ENCODE results near the gene JTB.

The JTB gene

DNA sequence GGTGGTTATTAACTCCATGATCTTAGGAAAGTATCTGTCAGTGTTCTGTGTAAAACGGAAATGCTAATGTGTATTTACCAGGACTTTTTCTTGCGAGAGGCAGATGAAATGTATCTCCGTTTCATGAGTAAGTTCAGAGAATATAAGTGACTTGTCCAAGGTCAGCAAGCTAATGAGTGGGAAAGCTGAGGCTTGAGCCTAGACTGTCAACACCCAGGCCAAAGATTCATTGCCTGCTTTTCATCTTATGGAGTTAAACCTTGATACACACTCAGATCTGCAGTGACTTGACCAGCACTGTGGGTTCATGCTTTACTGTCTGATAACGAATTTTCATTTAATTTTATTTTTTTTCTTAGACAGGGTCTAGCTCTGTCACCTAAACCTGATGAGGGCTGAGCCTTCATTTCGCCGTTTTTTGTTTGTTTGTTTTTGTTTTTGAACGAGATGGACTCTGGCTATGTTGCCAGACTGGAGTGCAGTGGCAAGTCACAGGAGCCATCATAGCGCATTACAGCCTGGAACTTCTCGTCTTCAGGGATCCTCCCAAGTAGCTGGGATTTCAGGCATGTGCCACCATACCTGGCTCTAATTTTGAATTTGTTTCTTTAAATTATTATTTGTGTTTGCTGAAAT lies 918 bp upstream of the JTB start:
- no peak for DNase-seq

- DNase-seq: no peak
These were observed 640 bp downstream of the JTB start for GRCh38 chr1:153976819-153977249.

- no peak for DNase-seq
These were observed 3.9 kb downstream of the JTB start for GRCh38 chr1:153973525-153973924.

GRCh38 chr1:153973071-153973470 lies 4.4 kb downstream of the JTB start:
- no peak for DNase-seq

DNA sequence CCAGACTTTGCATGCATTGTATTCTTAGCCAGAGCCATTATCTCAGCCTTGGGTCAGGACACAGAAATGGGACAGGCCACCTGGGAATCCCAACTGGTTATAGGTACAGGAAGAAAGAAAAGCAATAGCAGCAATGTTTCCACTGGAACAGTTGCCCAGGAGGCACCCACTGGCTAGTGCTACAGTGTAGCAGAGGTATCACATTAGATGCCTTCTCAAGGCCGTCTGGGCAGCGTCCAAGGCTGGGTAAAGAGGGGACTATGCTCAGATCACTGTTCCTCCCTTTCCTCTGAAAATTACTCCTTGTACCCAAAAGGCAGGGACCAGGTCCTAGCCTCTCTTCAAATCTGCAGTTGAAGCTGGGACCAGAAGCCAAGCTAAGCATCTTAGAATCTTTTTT lies 7.1 kb downstream of the JTB start:
- DNase-seq: no peak

- DNase-seq: no peak
These were observed 8.5 kb downstream of the JTB start for GRCh38 chr1:153968972-153969371.

GRCh38 chr1:153968408-153968807 lies 9.1 kb downstream of the JTB start:
- DNase-seq: no peak

GRCh38 chr1:153968000-153968363 lies 9.5 kb downstream of the JTB start:
- DNase-seq: no peak

GRCh38 chr1:153967107-153967999 lies 10.1 kb downstream of the JTB start, which contains the start of gene CREB3L4:
TSS of gene CREB3L4 (plus strand) at chr1:153967902. CDS start at chr1:153968526, 624 bp downstream.
- peak; percentile 72 for DNase-seq

GRCh38 chr1:153963850-153964331 lies 13.6 kb downstream of the JTB start:
- DNase-seq: no peak

GRCh38 chr1:153963030-153963849 lies 14.2 kb downstream of the JTB start, which contains the start of gene SLC39A1:
TSS of gene SLC39A1 (minus strand) at chr1:153963537. CDS start at chr1:153962715, 822 bp downstream.
- peak; percentile 93 for DNase-seq

- DNase-seq: no peak
These were observed 15.1 kb downstream of the JTB start for GRCh38 chr1:153962088-153963029.

DNA sequence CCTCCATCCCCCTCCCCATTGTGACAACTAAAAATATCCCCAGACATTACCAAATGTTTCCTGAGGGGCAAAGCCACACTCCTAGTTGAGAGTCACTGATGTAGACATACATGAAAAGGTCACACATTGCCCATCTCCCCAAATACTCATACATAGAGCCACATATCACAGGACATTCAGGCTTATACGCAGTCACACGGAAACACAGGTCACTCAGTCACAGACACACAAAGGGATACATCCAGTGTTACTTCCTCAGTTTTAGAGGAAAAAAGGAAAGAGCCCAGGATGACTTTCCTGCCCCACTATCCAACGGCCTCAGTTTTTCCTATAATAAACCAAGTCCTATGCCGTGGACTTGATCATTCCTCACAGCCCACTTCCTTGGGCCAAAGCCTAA lies 16.1 kb downstream of the JTB start:
- DNase-seq: no peak

DNA sequence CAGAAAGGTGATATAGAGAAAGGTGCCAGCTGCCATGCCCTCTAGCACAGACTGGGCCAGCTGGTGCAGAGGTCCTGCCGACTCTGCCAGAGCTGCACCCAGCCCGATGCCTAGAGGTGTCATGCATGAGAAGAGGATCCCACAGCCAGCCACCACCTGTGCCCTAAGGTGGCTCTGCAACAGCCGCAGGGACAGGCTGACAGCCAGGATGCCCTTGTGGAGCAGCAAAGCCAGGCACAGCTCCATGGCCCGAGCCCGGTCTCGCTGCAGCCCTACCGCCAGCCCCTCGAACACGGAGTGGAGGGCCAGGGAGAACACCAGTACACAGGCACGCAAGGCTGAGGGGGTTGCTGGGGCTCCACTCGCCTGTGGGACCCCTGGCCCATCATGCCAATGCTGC lies 17.3 kb downstream of the JTB start:
- DNase-seq: no peak

DNA sequence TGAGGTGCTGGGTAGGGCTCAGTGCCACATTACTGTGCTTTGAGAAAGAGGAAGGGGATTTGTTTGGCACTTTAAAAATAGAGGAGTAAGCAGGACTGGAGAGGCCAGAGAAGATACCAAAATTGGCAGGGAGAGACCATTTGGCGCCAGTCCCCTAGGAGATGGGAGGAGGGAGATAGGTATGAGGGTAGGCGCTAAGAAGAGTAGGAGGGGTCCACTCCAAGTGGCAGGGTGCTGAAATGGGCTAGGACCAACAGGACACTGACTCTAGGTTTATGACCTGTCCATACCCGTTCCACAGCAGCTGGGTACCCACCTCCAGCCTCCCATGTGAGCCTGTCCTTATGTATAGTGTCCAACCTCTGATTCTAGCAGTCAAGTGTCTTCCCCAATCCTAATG lies 18.0 kb downstream of the JTB start:
- DNase-seq: no peak

DNA sequence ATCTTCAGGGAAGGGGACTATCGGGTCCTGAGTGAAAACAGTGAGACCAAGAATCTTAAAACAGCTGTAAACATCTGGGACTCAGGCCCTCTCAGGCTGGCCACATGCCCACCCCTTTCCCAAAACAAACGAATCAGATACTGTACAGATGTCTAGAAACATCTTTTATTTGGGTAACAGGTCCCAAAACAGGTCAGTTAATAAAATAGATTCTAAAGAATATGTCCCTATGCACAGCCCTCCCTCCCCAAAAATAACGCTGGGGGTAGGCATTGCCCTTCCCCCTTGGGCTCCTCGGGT lies 18.6 kb downstream of the JTB start:
- DNase-seq: no peak

DNA sequence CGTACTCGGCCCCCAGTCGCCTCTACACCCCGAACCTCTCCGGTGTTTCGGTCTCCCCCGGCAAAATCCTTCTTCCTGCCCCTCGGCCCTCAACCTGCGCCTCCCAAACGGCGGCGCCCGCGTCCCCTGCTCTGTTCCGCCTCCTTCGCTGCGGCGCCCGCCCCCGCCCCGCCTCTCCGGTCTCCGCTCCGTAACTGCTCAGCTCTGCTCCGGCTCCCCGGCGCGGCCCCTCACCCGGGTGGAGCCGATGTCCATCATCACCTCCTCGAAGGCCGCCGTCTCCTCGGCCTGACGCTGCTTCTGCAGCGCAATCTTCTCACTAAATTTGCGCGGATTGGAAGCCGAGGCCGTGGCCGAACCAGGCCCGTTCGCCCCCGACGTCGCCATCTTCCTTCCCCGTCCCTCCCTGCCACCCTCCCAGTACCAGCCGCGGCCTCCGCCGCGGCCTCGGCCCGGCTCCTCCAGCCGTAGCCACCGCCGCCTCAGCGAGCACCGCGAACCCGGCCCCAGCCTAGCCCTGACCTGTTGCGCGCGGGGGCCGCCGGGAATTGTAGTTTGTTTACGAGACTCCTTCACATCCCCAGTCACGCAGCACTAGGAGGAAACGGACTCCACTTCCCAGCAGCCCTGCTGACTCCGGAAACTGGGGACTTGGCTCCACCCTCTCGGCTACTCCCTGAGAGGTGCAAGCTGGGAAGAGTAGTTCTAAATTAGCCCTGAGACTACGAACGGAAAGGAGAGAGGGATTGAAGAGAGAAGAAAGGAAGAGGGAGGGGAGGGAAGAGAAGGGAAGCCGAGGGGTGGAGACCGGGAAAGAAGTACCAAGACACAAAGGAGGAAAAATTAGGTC lies 19.1 kb downstream of the JTB start, which contains the start of gene CRTC2:
TSS of gene CRTC2 (minus strand) at position 502 of the 850 bp plus-strand sequence. CDS start at position 387, 115 bp downstream.
- DNase-seq: peak; percentile 94

DNA sequence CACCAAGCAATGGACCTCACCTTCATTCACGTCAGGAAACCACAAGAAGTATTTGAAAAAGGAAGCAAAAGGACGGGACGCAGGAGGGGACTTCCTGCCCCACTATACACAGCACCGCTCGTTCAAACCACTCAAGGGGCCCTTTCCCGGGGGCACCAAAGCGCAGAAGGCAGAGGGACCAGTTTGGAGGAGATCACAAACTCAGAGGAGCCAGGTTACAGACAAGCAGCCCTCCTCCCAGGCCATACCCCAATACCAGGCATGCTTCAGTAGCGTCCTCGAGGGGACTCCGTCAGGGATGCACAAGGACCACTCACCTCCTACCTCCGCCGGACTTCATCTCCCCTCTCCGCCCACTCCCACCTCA lies 19.7 kb downstream of the JTB start:
- peak; percentile 38 for DNase-seq

DNA sequence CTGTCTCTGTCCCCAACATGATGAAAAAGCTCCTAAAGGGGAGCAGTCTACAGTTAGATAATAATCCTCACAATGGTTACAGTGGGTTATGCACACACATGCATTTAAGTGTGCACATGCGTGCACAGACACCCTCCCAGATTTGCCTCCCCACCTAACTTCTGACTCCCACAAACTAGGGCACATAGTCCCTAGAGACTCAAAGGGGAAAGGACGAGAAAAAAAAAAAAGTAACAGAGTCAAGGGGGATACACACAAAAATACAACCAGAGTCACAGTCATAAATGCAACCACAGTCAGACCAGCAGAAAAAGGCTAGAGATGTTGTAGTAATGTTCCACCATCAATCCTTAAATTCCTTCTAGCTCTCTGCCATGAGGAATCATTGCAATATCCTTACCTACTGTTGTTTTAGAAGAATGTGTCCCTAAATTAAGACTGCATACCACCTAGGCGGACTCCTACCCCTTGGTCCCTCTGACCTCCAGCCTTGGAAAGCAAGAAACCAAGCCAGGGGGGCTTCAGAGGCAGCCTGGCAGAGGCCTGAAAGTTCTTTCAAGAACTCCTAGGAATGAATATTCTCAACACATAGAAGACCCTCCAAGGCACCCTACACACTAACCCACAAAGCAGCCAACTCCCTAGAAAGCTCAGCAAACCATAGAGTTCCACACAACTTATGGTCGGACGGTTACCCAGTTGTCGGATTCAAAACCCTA lies 20.3 kb downstream of the JTB start:
- DNase-seq: no peak

DNA sequence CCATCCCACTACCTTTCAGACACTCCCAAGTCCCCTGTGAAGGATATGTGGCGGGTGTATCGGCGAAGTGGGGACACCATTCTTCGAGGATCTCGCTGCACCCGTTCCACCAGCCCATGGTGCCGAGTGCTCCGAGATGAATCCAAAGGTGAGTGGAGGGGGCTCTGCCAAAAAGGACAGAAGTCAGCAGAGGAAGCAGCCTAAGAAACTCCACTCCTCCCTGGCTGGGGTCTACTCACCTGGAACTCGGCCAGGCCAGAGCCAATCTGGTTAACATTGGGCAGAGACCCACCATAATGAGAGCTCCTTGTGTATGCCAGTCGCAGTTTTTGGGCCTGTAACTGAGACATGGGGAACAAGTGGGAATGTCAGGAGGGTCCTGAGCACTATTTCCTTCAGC lies 22.6 kb downstream of the JTB start:
- no peak for DNase-seq

All from effector CD8-positive, alpha-beta T cell (primary cell).